Measurements from ENCODE around the gene GPR61. TPM values are rescaled to one million over a fixed set of nuclear protein-coding genes. Genes with fewer than 3 reads are reported as not detected.
A peak's percentile ranks its signal among the peaks of the same experiment; 100 is the strongest.

The GPR61 gene
- total RNA-seq, 1 donor from 2014 or later = not detected

DNA sequence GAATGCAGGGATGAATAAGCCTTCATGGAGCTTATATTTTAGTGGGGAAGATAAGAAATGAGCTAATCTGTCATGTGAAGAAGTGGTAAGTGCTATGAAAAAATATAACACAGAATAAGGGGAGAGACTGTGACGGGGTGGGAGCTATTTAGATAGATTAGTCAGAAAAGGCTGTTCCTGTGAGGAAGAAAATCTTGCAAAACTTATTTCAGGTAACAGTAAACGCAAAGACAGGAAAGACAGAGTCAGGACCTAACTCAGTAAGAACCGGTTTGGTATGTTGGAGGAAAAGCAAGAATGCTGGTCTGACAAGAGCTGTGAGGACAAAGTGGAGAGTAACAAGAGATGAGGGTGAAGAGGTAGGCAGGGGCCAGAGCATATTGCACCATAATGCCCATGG is 30.7 kb downstream of the GPR61 start:
- H3K36me3 Mint-ChIP-seq (ENCODE audit: low read depth, unreplicated experiment) = peaks cover 10% of the 10 kb centered on the region
- TF ChIP-seq, protein P1, sequence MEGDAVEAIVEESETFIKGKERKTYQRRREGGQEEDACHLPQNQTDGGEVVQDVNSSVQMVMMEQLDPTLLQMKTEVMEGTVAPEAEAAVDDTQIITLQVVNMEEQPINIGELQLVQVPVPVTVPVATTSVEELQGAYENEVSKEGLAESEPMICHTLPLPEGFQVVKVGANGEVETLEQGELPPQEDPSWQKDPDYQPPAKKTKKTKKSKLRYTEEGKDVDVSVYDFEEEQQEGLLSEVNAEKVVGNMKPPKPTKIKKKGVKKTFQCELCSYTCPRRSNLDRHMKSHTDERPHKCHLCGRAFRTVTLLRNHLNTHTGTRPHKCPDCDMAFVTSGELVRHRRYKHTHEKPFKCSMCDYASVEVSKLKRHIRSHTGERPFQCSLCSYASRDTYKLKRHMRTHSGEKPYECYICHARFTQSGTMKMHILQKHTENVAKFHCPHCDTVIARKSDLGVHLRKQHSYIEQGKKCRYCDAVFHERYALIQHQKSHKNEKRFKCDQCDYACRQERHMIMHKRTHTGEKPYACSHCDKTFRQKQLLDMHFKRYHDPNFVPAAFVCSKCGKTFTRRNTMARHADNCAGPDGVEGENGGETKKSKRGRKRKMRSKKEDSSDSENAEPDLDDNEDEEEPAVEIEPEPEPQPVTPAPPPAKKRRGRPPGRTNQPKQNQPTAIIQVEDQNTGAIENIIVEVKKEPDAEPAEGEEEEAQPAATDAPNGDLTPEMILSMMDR (IDR thresholded peaks at IDR 0.05; ENCODE audit: unreplicated experiment) = no peak
- peaks cover 31% of the 10 kb centered on the region for H3K4me1 Mint-ChIP-seq (ENCODE audit: unreplicated experiment)
- H3K4me3 Mint-ChIP-seq (ENCODE audit: unreplicated experiment) = no peak overlapping the region
- no peak for DNase-seq (ENCODE audit: low spot score)
- H3K27me3 Mint-ChIP-seq (ENCODE audit: unreplicated experiment) = peaks cover 4% of the 10 kb centered on the region
- H3K27ac Mint-ChIP-seq (ENCODE audit: unreplicated experiment) = no peak overlapping the region
- H3K9me3 Mint-ChIP-seq (ENCODE audit: unreplicated experiment) = no peaks in the 10 kb centered on the region

- no peak for DNase-seq (ENCODE audit: low spot score)
- H3K36me3 Mint-ChIP-seq (ENCODE audit: low read depth, unreplicated experiment) = peaks cover 15% of the 10 kb centered on the region
- H3K27me3 Mint-ChIP-seq (ENCODE audit: unreplicated experiment) = peaks cover 7% of the 10 kb centered on the region
- TF ChIP-seq, protein P1 (IDR thresholded peaks at IDR 0.05; ENCODE audit: unreplicated experiment) = no peak
- H3K4me3 Mint-ChIP-seq (ENCODE audit: unreplicated experiment) = no peak overlapping the region
- H3K27ac Mint-ChIP-seq (ENCODE audit: unreplicated experiment) = no peak overlapping the region
- H3K9me3 Mint-ChIP-seq (ENCODE audit: unreplicated experiment) = no peaks in the 10 kb centered on the region
- peaks cover 22% of the 10 kb centered on the region for H3K4me1 Mint-ChIP-seq (ENCODE audit: unreplicated experiment)
Measured at GRCh38 chr1:109573785-109574184, 34.1 kb downstream of the GPR61 start.

DNA sequence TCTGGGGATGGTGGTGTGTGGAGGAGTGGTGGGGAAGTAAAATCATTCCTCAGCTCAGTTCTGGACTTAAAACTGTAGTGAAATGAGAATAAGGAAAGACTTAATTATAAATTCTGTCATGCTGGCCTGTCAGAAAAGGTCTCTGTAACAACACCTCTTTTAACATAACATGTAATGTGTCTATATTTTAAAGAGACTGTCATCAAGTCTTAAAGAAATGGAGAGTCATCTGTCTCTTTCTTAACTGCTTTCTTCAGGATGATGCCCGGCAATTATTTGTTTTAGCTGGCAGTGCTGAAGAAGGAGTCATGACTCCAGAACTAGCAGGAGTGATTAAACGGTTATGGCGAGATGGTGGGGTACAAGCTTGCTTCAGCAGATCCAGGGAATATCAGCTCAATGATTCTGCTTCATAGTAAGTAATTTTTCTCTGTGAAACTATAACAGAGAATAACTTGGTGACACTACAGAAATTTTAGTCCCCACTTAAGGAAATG is 39.3 kb downstream of the GPR61 start:
- Mint-ChIP-seq H3K4me1 (ENCODE audit: unreplicated experiment) (peaks cover 8% of the 10 kb centered on the region), H3K36me3 (ENCODE audit: low read depth, unreplicated experiment) (peaks cover 32% of the 10 kb centered on the region)

GRCh38 chr1:109579491-109579890 is 39.8 kb downstream of the GPR61 start:
- Mint-ChIP-seq H3K36me3 (ENCODE audit: low read depth, unreplicated experiment) (peaks cover 35% of the 10 kb centered on the region), H3K4me3 (ENCODE audit: unreplicated experiment) (no peak overlapping the region), H3K27me3 (ENCODE audit: unreplicated experiment) (peaks cover 6% of the 10 kb centered on the region), H3K4me1 (ENCODE audit: unreplicated experiment) (peaks cover 8% of the 10 kb centered on the region), H3K9me3 (ENCODE audit: unreplicated experiment) (no peaks in the 10 kb centered on the region), H3K27ac (ENCODE audit: unreplicated experiment) (no peak overlapping the region)
- no peak for DNase-seq (ENCODE audit: low spot score)
- TF ChIP-seq, protein P1 (IDR thresholded peaks at IDR 0.05; ENCODE audit: unreplicated experiment) = no peak

More for the DNA sequence above, 39.3 kb downstream of the GPR61 start:
- Mint-ChIP-seq H3K4me3 (ENCODE audit: unreplicated experiment) (no peak overlapping the region), H3K27ac (ENCODE audit: unreplicated experiment) (peak overlapping the region; percentile 70), H3K9me3 (ENCODE audit: unreplicated experiment) (no peaks in the 10 kb centered on the region), H3K27me3 (ENCODE audit: unreplicated experiment) (peaks cover 6% of the 10 kb centered on the region)
- DNase-seq (ENCODE audit: low spot score) = no peak
- TF ChIP-seq, protein P1 (IDR thresholded peaks at IDR 0.05; ENCODE audit: unreplicated experiment) = no peak

DNA sequence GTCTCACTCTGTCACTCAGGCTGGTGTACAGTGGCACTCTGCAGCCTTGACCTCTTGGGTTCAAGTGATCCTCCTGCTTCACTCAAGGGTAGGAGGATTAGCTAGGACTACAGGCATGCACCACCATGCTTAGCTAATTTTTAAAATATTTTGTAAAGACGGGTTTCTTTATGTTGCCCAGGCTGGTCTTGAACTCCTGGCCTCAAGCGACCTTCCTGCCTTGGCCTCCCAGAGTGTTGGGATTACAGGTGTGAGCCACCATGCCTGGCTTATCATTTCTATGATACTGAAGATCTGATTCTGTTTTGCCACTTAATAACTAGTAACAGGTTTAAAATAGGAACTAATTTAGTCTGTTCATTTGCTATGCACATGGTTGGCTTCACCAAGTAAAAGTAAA is 42.3 kb downstream of the GPR61 start:
- no peaks in the 10 kb centered on the region for H3K27me3 Mint-ChIP-seq (ENCODE audit: unreplicated experiment)
- TF ChIP-seq, protein P1 (IDR thresholded peaks at IDR 0.05; ENCODE audit: unreplicated experiment) = no peak
- H3K9me3 Mint-ChIP-seq (ENCODE audit: unreplicated experiment) = no peaks in the 10 kb centered on the region
- H3K4me1 Mint-ChIP-seq (ENCODE audit: unreplicated experiment) = no peaks in the 10 kb centered on the region
- H3K36me3 Mint-ChIP-seq (ENCODE audit: low read depth, unreplicated experiment) = peaks cover 34% of the 10 kb centered on the region
- no peak for DNase-seq (ENCODE audit: low spot score)
- H3K4me3 Mint-ChIP-seq (ENCODE audit: unreplicated experiment) = no peak overlapping the region
- H3K27ac Mint-ChIP-seq (ENCODE audit: unreplicated experiment) = no peak overlapping the region
